ENCODE measurements around the gene STXBP5L.
"Not testable (repeated sequence)": the region's sequence is repeated elsewhere in the genome, so short reads cannot be mapped to it uniquely, and the experiment has no call there.

The STXBP5L gene
- long read RNA-seq, donor 1 = 0 reads
- long read RNA-seq, donor 2 = 0 reads
- long read RNA-seq, donor 3 = 0 reads
- long read RNA-seq, donor 4 = 0 reads
- long read RNA-seq, donor 5 = 0 reads
- long read RNA-seq, donor 6 = 0 reads
- long read RNA-seq, donor 7 = 0 reads
- long read RNA-seq, donor 8 = 0 reads

DNA sequence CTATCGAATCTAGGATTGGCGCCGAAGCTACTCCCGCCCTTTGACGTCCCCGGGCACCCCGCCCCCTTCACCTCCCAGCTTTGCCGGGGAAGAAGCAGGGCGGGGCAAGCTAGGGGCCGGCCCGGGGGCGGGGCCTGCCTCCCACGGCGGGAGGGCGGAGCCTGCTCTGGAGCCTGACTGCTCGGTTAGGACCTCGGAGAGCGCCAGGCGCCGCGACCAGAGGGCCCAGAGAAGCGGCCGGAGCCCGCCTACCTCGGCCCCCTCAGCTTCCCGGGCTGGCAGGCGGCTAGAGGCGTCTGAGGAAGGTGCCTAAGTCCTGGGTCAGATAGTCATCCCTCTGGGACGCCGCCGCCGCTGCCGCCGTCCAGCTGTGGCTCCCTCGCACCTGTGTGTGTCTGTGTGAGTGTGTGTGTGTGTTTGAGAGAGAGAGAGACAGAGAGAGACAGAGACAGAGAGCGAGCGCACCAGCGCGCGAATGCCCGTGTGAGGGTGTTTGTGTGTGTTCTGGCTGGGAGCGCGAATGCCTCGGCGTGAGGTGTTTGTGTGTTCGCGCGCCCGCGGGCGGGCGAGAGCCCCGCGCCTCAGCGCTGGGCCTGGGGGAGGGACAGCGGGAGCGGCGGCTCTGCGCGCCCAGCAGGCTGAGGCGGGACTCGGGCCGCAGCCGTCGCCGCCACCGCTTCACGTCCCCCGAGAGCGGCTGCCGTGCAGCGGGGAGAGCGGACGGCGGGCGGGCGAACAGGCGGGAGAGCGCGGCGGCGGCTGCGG lies at the start of gene STXBP5L:
STXBP5L (plus strand) TSS at position 176 of the 765 bp plus-strand sequence. CDS start 1,374 bp downstream, outside the sequence.
- peak; percentile 88 for DNase-seq

DNA sequence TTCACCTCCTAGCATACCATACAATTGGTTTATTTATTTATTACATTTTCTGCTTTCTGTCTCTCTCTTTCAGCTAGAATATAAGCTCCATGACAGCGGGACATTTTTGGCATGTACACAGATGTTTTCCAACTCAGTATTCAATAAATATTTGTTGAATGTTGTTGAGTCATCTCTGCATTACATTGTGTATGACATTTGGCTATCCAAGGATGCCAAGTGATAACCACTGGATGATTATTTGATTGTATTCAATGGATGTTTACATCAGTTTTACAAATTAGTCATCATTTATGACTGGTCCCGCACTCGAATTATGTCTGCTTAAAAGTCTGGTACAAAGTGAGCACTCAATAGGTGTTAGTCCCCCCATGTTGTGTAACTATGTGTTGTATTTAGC lies 49.5 kb upstream of the STXBP5L start:
- DNase-seq = no peak

DNA sequence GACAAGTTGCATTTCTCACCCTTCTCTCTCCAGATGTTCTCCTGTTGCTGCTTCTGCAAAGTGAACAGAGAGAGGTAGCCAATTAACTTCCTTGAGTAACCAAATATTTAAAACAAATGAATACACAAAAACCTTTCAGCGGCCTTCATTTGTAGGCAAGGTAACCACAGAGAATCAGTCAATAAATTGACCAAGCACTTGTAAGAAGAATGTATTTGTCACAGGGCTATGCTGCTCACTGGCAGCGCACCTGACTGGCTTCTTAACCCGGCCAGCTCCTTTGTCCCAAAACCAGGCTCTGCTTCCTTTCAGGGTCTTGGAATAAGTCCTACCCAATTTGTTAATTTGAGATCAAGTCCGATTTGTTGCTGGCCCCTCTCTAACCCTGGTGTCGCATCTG lies 43.5 kb upstream of the STXBP5L start:
- no peak for DNase-seq

DNA sequence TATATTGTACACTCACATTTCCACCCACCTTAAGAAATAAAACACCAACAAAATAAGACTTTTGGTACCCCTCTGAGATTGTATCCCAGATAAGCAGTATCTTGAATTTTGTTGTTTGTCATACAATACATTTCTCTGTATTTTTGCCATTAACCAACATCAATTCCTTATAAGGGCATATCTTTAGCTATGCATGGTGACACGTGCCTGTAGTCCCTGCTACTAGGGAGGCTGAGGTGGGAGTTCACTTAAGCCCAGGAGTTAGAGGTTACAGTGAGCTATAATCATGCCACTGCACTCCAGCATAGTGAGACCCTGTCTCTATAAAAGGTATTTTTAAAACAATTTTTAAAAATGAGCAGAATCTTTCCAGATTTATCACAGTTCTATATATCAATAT lies 32.5 kb upstream of the STXBP5L start:
- DNase-seq = no peak

DNA sequence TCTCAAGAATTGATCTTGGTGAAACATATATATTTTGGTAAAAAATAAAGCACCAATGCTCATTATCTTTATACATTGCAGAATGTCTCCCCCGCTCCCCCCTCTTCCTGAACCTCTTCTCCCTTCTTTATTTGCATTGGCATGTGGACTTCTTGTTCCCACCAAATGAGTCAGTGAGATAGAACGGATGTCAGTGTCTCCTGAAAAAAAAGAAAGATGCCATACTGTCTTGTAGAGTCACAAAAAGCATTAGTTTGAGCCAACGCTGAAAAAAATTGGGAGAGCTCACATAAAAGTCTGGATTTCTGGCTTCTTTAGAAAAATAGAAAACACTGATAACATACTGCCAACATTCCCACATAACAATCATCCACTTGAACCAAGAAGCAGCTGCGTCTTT lies 32.0 kb upstream of the STXBP5L start:
- no peak for DNase-seq

DNA sequence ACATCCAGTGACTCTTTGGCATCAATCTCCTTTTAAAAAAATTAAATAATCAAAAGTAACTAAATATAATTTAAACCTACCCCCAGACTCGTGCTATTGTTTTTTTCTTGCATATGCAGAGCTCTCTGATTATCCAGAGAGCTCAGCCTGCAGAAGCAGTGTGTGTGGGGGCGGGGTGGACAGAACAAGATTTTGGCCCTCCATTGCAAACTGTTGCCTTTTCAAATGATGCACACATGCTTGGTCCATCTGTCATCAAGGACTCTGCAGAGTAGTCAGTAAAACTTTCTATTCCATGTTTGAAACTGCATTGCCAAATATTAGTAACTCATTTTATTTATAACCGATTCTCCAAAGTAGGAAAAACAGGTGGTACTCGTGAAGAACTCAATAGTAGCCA lies 28.6 kb upstream of the STXBP5L start:
- no peak for DNase-seq

DNA sequence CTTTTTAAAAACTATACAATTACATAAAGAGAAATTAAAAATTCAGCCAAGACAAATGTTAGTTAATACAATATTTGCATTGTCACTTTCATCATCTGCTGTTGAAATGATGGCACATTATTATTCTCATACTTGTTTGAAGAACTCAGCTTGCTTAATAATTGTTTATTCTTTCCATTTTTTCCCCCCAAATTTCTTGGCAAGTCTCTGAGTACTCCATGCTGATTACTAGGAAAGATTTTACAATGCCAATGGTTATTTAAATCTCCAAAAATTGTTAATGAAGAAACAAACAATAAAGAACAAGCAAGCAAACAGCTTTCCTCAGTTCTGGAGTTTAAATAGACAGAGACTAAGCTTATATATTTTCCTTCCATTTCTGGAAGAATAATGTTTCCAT lies 15.1 kb upstream of the STXBP5L start:
- DNase-seq = no peak

DNA sequence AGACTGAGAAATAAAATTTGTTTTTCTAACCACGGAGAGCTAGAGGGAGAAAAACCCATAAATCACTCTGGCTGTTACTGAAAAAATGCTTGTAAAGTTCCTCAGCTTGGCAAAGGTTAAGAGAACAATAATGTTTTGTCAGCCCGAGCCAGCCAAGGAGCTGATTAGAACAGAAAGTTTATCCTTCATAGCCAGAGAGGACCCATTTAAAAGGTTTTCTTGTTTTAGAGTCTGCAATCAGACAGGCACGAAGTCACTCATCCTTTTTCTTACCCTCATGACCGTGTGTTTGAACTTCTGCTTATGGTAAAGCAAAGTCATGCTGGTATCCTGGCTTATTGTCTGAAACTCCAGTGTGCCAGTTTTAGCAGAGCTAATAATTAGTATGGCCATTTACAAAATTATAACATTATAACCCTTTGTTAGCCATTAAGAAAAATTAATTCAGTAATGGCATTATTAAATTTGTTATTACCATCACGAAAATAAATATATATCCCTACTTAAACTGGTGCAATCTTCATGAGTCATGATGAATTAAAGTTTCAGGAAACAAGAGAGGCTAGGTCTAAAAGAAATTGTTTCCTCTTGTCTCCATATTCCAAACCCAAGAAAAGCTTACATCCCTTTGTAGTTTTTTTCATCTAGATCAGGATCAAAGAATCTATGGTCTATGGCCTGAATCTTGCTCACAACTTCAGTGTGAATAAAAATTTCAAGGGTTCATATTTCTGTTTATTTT lies 13.5 kb upstream of the STXBP5L start:
- peak; percentile 7 for DNase-seq

DNA sequence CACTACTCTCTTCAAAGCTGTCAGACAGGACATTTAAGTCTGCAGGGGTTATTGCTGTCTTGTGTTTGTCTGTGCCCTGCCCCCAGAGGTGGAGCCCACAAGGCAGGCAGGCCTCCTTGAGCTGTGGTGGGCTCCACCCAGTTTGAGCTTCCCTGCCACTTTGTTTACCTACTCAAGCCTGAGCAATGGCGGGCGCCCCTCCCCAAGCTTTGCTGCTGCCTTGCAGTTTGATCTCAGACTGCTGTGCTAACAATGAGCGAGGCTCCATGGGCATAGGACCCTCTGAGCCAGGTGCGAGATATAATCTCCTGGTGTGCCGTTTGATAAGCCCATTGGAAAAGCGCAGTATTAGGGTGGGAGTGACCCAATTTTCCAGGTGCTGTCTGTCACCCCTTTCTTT lies 6.3 kb upstream of the STXBP5L start:
- not testable (repeated sequence) for DNase-seq

DNA sequence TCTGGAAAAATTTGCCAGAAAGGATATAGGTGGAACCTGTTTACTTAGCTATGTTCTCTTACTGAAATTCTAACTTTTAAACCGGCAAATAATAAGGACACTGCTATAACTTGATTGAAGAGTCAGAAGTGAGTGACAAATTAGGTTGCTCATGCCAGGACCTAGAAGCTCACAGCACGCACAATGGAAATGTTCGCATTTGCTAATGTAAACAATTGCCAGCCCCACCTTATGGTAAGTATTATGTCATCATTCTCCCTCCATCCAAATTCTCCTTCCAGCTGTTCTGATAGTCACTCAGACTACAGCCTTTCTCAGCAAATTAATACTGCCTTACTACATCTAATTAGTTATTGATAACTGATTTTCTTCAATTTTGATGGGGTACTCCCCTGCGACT lies 4.8 kb upstream of the STXBP5L start:
- no peak for DNase-seq

DNA sequence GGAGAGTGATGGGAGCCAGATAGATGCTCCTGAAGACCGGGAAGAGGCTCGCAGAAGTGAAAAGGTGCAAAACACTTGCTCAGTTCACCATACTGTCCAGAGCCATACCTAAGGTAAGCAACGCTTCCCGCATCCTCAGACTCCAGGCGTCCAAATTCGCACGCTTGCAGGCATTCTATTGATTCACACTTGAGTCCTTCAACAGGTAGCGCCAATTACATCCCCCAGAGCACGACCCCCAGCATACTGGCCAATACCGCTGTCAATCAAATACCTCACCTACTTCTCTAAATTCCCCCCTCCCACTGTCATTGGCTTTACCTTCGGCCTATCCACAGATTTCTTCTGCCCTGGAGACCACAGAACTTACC lies 361 bp upstream of the STXBP5L start:
- no peak for DNase-seq

DNA sequence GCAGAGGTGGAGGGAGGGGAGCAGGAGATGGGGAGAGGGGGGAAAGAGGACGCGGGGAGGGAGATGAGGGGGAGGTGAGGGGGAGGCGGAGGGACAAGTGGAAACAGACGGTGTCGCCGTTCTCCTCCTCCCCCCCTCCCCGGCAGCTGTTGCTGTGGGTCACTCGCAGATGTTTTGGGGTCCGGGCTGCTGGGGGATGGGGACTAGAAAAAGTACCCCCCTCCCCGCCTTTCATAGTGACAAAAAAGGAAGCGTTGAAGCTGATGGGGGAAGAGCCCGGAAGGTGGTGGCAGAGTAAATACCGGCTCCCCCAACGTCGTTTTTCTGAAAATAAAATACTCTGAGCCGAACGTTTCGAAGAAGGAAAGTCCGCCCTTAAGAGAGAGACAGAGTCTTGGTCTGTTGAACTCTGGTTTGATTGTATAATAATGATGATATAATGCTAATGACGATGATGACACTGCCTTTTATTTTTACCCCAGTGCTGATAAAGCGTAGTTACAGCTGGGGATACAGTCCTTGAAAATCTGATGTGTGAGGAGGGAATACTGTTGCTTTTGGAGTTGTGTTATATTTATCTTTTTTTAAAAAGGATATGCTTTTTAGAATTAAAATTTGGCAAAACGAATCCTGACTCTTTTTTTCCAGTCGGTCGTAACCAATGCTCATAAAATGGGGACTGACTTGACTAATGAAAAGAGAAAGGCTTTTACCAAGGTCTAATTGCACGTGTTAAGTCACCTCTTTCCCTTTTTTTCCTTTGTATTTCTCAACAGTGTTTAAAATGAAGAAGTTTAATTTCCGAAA lies 993 bp downstream of the STXBP5L start:
- DNase-seq = peak; percentile 23

DNA sequence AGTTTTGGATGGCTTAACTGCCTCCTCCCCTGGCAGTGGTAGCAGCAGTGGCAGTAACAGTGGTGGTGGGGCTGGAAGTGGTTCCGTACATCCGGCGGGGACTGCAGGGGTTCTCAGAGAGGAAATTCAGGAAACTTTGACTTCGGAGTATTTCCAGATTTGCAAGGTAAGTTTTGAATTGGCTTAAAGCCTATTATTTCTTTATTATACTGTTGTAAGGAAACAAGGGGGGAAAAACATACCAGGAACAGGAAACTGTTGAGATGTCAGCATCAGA lies 1.5 kb downstream of the STXBP5L start:
- DNase-seq = no peak

DNA sequence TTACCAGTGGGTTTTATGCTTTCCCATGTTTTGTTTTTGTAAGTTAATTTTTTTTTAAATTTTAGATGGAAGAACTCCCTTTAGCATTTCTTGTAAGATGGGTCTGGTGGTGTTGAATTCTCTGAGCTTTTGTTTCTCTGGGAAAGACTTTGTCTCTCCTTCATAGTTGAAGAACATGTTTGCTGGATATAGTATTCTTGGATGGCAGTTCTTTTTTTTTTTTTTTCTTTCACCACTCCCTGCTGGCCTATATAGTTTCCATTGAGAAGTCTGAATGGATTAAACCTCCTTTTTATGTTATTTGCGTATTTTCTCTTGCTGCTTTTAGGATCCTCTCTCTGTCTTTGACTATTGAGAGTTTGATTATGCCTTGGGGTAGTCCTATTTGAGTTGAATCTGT lies 18.1 kb downstream of the STXBP5L start:
- no peak for DNase-seq

DNA sequence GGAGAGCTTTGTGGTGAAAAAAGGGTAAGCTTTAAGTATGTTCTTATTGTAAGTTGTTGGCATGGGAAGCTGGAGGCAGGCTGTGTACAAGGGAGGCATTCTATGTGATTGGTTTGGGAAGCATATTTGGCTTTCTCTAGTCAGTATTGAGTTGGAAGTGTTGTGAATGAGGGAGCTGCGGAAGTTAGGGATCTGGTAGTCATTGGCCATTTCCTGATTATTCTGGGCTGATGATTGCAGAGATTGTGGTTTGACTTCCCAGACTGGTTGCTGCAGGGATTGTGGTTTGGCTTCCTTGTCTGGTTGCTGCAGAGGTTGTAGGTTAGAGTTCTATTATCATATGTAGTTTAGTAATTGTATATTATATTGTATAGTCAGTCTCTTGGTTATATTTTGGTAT lies 21.0 kb downstream of the STXBP5L start:
- DNase-seq = no peak

DNA sequence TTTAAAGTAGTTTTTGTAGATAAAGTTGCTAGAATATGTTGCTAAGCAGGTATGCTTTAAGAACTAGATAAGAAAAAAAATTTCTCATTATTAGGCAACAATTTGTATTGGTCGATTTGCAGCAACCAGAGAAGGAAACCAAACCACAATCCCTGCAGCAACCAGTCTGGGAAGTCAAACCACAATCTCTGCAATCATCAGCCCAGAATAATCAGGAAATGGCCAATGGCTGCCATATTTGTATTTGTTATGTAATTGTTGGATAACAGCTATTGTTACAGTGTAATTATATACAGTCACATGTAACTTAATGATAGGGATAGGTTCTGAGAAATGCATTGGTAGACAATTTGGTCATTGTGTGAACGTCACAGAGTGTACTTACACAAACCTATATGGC lies 23.6 kb downstream of the STXBP5L start:
- no peak for DNase-seq

DNA sequence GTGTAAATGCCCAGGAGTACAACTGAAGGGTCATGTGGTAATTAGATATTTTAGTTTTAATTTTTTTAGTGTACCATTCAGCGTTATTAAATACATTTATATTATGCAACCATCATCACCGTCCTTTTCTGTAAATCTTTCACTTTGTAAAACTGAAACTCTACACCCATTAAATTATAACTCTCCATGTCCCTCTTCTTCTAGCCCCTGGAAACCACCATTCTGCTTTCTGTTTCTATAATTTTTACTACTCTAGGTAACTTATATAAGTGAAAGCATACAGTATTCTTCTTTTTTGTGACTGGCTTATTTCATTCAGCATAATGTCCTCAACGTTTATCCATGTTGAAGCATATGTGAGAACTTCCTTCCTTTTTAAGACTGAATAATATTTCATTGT lies 48.1 kb downstream of the STXBP5L start:
- no peak for DNase-seq

DNA sequence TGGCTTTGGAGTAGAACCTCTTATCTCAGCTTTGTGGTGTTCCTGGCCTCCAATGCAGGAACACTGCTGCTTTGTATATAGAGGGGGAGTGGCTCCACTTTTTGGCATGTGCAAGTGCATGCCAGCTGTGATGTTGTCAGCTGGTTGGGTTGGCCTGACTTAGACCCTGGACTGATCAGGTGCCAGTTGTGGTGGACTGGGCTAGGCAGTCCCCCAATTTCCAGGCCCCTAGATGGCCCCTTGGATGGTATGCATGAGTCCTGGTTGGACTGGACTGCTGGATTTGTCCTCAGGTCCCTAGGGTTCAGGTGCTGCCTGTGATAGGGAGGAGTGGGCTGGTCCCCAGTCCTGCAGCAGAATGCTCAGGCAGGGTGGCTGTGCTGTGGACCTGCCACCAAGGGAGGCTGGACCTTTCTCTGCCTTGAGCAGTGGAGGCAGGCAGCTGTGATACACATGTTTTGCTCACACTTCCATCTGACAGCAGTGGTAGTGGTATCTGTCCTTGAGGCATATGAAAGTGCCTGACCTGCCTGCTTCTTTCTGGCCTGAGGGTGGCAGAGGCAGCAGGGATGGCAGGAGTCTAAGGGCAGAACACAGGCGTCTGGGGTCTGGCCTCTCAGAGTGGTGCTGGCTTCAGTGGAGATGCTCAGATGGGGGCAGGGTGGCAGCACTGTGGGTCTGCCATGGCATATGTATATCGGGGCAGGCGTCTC lies 74.8 kb downstream of the STXBP5L start:
- no peak for DNase-seq

DNA sequence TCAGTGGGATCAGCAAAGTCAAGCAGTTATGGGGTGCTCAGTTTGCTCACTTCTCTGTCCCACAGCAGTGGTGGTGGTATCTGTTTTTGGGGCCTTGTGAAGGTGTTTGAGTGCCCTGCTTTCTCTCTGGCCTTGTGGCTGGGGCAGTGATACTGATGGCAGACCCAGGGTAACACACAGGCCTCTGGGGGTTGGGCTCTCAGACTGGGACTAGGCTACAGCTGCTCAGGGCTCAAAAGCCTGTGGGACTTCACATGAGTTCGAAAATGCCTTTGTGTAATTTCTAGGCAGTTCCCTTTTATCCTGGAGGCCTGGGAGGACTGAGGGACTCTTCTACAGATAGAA lies 75.3 kb downstream of the STXBP5L start:
- DNase-seq = no peak

DNA sequence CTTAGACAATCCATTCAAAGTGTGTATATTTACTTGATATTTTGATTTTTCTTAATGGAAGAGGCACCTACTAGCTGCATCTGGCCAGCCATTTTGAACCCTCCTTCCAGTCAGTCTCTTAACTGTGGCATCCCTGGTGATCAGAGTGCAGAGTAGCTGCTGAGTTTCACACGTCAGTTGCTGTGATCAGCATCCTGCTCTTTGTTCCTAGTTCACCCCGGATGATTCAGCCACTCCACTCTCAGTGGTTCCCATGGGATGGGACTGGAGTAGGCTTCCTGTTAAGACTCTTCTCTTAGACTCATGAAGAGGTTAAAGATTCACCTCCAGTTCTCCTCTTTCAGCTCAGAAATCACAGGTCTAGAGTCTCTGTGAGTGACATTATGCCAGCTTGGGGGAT lies 75.8 kb downstream of the STXBP5L start:
- no peak for DNase-seq

DNA sequence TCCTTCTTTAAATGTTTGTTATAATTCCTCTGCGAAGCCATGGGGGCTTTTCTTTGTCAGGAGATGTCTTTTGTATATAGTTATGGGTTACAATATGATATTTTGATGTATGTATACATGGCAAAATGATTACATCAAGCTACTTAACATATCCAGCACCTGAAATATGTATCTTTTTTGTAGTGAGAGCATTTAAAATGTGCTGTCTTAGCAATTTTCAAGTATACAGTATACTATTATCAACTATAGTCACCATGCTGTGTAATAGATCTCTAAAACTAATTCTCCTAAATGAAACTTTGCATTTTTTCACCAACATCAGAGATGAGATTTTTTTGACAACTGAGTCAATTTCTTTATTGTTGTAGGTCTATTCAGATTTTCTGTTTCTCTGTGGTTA lies 77.2 kb downstream of the STXBP5L start:
- DNase-seq = no peak

DNA sequence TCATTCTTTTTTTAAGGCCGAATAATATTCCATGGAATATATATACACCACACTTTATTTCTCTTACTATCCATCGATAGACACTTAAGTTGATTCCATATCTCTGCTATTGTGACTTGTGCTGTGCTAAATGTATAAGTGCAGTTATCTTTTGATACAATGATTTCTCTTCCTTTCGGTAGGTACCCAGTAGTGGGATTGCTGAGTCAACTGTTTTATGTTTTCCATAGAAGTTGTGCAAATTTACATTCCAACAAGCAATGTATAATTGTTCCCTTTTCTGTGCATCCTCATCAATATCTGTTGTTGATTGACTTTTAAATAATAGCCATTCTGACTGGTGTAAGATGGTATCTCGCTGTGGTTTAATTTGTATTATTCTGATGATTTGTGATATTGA lies 81.0 kb downstream of the STXBP5L start:
- DNase-seq = no peak

DNA sequence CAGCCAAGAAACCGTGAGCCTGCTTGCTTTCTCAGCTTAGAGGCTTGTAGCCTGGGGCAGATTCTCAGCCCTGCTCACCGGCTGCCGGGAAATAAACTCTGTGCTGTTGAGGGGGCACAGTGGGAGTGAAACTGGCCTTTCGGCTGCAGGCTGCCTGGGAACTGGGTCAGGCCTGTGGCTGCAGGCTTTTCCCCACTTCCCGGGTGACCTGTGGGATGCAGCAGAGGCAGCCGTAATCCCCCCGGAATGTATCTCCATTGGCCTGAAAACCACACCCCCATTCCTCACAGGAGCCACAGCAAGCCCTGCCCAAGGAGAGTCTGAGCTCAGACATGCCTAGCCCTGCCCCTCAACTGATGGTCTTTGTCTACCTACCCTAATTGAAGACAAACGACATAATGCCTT lies 110.9 kb downstream of the STXBP5L start:
- no peak for DNase-seq

All from right kidney (tissue), 9 donors.